Sigmoid colon (tissue), 4 donors: ENCODE results near the gene ARGLU1.

Source experiments
- EP300 ChIP-seq, 4 donors: sonication (generic); formaldehyde crosslinking; IDR thresholded peaks; one replicate each; pipeline ENCODE4 v1.6.1; 2017; ENCODE audit warnings: antibody characterized with exemption in 4 of 4
- POLR2A ChIP-seq, 2 donors: fragments of 450-650 bp; IDR thresholded peaks; one replicate each; pipeline ENCODE4 v1.6.1; 2016; ENCODE audit warnings: antibody characterized with exemption in 2 of 2, mild to moderate bottlenecking in 2 of 2, moderate library complexity in 2 of 2
- POLR2AphosphoS5 ChIP-seq, 4 donors: sonication (generic); formaldehyde crosslinking; IDR thresholded peaks; one replicate each; pipeline ENCODE4 v1.6.1; 2017; ENCODE audit warnings: antibody characterized with exemption in 4 of 4
- TF ChIP-seq, protein P1 (sequence below), 4 experiments: fragments of 450-650 bp in 3 of 4; fragments of 200-600 bp in 1 of 4; IDR thresholded peaks; one replicate each; pipeline ENCODE4 v1.5.1; 2016 to 2019; ENCODE audit warnings: antibody characterized with exemption in 4 of 4, mild to moderate bottlenecking in 3 of 4, moderate library complexity in 2 of 4

- TF ChIP-seq, protein P1, sequence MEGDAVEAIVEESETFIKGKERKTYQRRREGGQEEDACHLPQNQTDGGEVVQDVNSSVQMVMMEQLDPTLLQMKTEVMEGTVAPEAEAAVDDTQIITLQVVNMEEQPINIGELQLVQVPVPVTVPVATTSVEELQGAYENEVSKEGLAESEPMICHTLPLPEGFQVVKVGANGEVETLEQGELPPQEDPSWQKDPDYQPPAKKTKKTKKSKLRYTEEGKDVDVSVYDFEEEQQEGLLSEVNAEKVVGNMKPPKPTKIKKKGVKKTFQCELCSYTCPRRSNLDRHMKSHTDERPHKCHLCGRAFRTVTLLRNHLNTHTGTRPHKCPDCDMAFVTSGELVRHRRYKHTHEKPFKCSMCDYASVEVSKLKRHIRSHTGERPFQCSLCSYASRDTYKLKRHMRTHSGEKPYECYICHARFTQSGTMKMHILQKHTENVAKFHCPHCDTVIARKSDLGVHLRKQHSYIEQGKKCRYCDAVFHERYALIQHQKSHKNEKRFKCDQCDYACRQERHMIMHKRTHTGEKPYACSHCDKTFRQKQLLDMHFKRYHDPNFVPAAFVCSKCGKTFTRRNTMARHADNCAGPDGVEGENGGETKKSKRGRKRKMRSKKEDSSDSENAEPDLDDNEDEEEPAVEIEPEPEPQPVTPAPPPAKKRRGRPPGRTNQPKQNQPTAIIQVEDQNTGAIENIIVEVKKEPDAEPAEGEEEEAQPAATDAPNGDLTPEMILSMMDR (IDR thresholded peaks at IDR 0.05), result no peak
- TF ChIP-seq EP300 (IDR thresholded peaks at IDR 0.05) (no peak), POLR2A (IDR thresholded peaks at IDR 0.05) (no peak), POLR2AphosphoS5 (IDR thresholded peaks at IDR 0.05) (no peak)
Measured at GRCh38 chr13:106594980-106595379, 27.0 kb upstream of the ARGLU1 start.
